HG02588 (cell line): ENCODE measurements around the gene ART3.

Experiments
- ATAC-seq: cut with Tn5 transposase; IDR thresholded peaks from one replicate; pipeline ENCODE4 v1.9.1; 2021; ENCODE audit warnings: mild to moderate bottlenecking, moderate library complexity; ENCODE audit not compliant: unreplicated experiment

ART3 gene

DNA sequence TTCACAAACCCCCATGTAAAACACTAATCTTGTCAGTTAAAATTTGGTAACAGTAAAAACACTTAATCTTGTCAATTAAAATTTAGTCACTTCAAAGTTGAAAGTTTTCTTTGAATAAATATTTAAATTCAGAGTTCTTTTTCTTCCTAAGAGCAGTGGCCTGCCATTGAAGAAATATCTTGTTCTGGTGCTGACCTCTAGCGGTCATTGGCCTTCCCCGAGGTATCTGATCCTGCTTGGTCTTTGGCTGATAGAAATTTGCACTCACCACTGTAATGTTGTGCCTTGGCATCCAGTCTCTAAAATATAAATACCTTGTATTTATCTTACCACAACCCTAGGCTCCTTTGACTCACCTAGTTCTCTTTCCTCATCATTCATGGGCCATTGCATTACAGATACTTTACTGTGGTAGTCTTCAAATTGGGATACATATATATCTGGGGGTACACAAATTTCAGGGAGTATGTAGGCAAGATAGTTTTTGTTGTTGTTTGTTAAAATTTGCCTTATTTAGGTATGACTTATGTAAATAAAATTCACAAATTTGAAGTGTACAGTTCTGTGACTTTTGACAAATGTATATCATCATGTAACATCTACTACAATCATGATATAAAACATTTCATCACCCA, 6.7 kb upstream of the ART3 start:
- ATAC-seq: no peak

GRCh38 chr4:76072760-76073159, 1.7 kb upstream of the ART3 start:
- no peak for ATAC-seq

DNA sequence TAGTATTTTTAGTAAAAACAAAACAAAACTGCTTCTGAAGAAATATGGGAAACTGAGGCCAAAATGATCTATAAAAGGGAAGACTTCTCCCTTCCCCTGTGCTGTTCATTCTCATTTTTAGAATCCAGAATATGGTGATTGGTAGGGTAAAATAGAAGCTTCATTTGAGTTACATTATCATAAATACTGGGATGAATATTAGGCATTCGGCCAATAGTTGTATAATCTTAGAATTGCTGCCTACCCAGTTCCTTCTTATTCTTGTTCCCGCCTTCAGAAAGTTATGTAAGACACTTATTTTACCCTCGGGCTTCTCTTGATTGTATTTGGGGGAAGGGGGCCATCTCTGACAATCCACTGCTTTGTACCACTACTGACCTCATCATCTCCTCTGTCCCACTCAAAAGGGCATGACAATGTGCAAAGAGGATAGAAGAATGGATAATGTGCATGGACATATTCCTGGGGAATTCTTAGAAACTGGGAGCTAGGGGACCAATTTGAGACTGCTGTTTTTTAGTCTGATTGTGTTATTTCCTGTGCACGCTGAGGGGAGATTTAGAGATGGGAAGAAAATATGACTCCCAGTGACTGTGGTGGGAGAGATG, 588 bp downstream of the ART3 start:
- ATAC-seq: no peak

DNA sequence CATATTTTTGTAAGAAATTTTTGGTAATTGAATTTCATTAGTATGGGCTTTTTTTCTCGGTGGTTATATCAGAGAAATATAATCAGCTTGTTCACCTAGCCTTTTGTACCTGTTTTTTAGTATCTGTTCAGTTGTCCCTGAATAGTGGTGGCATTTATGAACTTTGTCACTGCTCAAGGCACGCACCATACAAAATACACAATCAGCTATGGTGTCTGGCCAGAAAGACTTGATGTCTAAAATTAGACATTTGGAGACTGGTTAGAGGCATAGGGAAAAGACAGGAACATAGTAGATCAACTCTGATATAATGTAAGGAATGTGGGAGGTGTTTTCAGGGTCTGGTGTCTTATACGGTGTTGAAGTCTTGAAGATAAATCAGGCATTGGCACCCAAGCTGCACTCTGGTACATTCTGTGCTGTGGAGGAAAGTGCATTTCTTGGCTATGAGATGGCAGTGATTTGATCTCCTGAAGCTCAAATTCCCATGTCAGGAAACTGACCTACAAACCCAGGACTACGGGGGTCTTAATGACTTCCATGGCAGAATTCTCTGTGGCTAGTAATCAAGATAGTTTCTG, 3.6 kb downstream of the ART3 start:
- ATAC-seq: no peak

GRCh38 chr4:76083386-76083988, 9.0 kb downstream of the ART3 start:
- no peak for ATAC-seq

DNA sequence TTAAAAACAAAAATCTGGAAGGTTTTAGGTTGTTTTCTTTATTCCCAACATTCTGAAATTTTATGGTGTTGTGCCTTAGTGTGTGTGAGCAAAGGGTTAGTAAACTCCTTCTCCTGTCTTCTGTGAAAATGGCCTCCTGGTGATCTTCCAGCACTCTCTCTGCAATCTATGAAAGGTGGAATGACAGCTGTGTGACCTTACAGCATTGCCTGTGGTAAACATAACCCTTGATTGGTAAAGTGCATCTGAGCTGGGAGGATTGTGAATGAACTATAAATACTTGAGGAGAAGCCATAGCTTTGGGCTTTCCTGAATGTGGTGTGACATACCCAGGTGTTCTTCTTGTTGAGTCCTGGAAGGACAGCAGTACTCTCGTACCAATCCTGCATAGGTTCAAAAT, 10.0 kb downstream of the ART3 start:
- no peak for ATAC-seq

DNA sequence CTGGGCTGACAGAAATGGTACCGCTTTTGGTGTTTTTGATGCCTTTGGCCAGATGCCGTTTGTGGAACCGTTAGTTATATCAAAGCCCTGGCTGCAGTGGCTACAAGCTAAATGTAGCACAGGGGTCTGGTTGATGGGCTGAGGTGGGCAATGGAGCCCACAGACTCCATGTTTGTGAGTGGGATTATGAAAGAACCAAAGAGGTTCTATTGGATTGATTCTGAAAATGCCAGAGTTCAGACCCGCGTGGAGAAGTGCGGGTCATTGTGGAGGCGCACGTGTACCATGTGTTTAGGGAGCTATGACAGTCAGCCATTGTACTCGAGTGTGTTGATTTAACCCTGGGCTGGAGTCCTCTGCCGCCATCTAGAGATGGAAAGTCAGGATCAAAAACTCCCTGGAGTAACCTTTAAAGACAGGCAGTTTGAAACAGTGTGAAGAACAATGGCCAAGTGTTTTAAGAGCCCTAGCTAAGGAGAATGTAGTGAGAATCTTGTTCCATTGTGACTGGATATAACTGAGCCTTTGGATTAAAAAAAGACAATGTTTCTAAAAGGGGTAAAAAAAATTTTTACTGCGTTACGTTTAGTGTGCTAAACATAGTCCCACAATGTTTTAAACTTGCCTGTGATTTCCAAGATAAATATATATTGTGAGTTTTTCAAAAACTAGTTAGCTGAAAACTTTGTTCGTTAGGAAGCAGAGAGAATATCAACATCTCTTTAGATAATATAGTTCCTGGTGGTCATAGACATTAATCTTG, 12.7 kb downstream of the ART3 start:
- no peak for ATAC-seq

GRCh38 chr4:76088719-76089118, 14.2 kb downstream of the ART3 start:
- no peak for ATAC-seq

GRCh38 chr4:76090241-76090691, 15.8 kb downstream of the ART3 start:
- no peak for ATAC-seq

- ATAC-seq: no peak
These were observed 16.5 kb downstream of the ART3 start for GRCh38 chr4:76091052-76091451.

GRCh38 chr4:76095568-76095967, 21.1 kb downstream of the ART3 start:
- ATAC-seq: no peak

GRCh38 chr4:76096076-76096475, 21.6 kb downstream of the ART3 start:
- no peak for ATAC-seq

- no peak for ATAC-seq
These were observed 31.1 kb downstream of the ART3 start for GRCh38 chr4:76105652-76106051.

DNA sequence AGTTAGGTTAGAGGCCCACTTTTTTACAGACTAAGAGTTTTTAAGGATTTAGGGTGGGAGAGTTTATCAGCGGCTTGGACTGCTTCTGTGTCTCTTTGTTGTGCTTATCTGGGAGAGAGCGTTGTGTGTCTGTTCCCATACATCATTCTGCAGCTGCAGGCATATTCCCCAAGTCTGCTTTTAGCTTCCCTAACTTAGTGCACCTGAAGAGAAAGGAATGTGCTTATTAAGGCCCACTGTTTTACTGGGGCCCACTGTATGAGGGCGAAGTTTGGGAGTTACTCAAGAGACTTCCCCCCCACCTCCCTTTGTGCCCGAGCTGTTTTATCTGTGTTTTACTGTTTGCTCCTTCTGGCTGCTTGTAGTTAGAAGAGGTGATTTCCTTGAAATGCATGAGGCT, 31.9 kb downstream of the ART3 start:
- no peak for ATAC-seq

GRCh38 chr4:76108467-76109181, 34.1 kb downstream of the ART3 start:
- no peak for ATAC-seq

DNA sequence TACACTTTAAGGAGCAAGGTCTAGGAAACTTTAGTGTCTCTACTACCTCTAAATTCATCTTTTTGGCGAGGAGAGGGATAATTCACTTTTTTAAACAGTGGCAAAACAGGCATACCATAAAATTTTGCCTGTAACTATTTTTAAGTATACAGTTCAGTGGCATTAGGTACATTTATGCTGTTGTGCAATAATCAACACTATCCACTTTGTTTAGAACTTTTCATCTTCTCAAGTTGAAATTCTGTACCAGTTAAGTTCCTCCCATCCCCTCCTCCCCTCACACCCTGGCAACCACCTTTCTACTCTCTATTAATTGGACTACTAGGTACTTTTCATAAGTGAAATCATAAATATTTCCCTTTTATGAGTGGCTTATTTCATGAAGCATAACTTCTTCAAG, 42.3 kb downstream of the ART3 start:
- no peak for ATAC-seq

- ATAC-seq: no peak
These were observed 43.0 kb downstream of the ART3 start for GRCh38 chr4:76117536-76117935.

DNA sequence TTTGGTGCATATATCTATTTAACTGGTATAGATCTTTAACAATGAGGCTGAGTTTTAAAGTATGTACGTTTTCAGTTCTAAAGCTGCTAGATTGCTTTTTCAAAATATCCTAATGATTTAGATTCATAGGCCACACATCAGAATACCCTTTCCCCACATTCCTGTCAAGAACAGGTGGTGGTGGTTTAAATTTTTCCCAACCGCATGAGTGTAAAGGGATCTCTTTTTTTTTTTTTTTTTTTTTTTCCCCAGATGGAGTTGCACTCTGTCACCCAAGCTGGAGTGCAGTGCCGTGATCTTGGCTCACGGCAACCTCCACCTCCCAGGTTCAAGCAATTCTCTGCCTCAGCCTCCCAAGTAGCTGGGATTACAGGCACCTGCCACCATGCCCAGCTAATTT, 45.7 kb downstream of the ART3 start:
- ATAC-seq: no peak

DNA sequence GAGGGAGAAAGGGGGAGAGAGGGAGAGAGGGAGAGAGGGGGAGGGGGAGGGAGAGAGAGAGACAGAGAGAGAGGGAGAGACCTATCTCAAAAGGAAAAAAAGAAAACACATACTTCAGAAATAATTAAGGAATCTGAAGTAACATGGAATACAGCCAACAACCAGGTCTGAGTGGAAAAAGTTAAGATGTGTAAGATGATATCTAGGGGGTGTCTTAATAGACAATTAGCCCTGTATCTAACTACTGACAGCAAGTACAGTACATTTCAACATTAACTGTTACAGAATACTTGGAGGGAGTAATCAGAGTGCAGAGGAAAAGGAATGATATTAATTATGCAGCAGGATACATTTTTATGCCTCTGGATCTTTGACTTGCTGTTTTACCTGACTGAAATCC, 51.3 kb downstream of the ART3 start:
- no peak for ATAC-seq

GRCh38 chr4:76127754-76128153, 53.2 kb downstream of the ART3 start:
- ATAC-seq: no peak

- ATAC-seq: no peak
These were observed 66.7 kb downstream of the ART3 start for GRCh38 chr4:76141241-76141640.
